HG03097 (cell line): ENCODE results near the gene FHOD1.

Experiments
- ATAC-seq: cut with Tn5 transposase; IDR thresholded peaks from one replicate; pipeline ENCODE4 v1.9.1; 2021; ENCODE audit not compliant: unreplicated experiment, low FRiP score

The FHOD1 gene

GRCh38 chr16:67252609-67253497 is 5.6 kb upstream of the FHOD1 start:
- ATAC-seq = no peak

- ATAC-seq = no peak
These were observed 2.7 kb upstream of the FHOD1 start for GRCh38 chr16:67250045-67250327.

GRCh38 chr16:67249178-67250044 is 2.1 kb upstream of the FHOD1 start:
- ATAC-seq = no peak

- no peak for ATAC-seq
These were observed 1.3 kb upstream of the FHOD1 start, which contains the start of gene SLC9A5 for GRCh38 chr16:67248401-67249177. TSS of gene SLC9A5 (plus strand) at chr16:67248979. CDS start at chr16:67249015, 36 bp downstream.

- ATAC-seq = no peak
These were observed 756 bp upstream of the FHOD1 start for GRCh38 chr16:67248073-67248400.

- ATAC-seq = no peak
These were observed 507 bp downstream of the FHOD1 start for GRCh38 chr16:67246756-67247191.

GRCh38 chr16:67246081-67246755 is 1.1 kb downstream of the FHOD1 start:
- no peak for ATAC-seq

GRCh38 chr16:67245674-67246080 is 1.6 kb downstream of the FHOD1 start:
- no peak for ATAC-seq

- ATAC-seq = no peak
These were observed 2.1 kb downstream of the FHOD1 start for GRCh38 chr16:67245186-67245585.

- peak; percentile 50 for ATAC-seq
These were observed 2.7 kb downstream of the FHOD1 start for GRCh38 chr16:67244387-67245185.

- ATAC-seq = no peak
These were observed 3.8 kb downstream of the FHOD1 start for GRCh38 chr16:67243481-67243880.

GRCh38 chr16:67242138-67242730 is 5.0 kb downstream of the FHOD1 start:
- ATAC-seq = no peak

GRCh38 chr16:67241008-67241900 is 6.0 kb downstream of the FHOD1 start:
- no peak for ATAC-seq

GRCh38 chr16:67240506-67240905 is 6.8 kb downstream of the FHOD1 start:
- no peak for ATAC-seq

GRCh38 chr16:67238806-67239470 is 8.3 kb downstream of the FHOD1 start:
- ATAC-seq = no peak

- no peak for ATAC-seq
These were observed 9.1 kb downstream of the FHOD1 start for GRCh38 chr16:67238278-67238575.

- no peak for ATAC-seq
These were observed 9.6 kb downstream of the FHOD1 start for GRCh38 chr16:67237396-67238277.
